BJ (cell line): ENCODE results near the gene KCNQ5. TPM values are rescaled to one million over a fixed set of nuclear protein-coding genes. Genes with fewer than 3 reads are reported as not detected.

Experiments used
- CTCF ChIA-PET: fragments of 350-600 bp; formaldehyde crosslinking; extraction: SDS; loops from one replicate; lab custom pipeline; 2021; ENCODE audit warnings: antibody characterized with exemption, inconsistent platforms; lab: Yijun Ruan, JAX
- POLR2A ChIA-PET: fragments of 300-600 bp; sonication (Branson Sonifier 250); formaldehyde crosslinking; extraction: SDS; loops from one replicate; lab custom pipeline; 2021; ENCODE audit warnings: antibody characterized with exemption; lab: Charles Lee
- DNase-seq: peaks from one replicate; pipeline ENCODE4 v3.0.0-alpha.2; 2011; ENCODE audit warnings: low read depth
- H3K27me3 ChIP-seq: 2 replicates; pipeline ENCODE4 v1.6.0; 2011; ENCODE audit warnings: low read length; ENCODE audit not compliant: control insufficient read depth, insufficient read depth
- H3K36me3 ChIP-seq: 2 replicates; pipeline ENCODE4 v1.5.1; 2011; ENCODE audit warnings: low read length; ENCODE audit not compliant: control insufficient read depth, insufficient read depth
- H3K4me3 ChIP-seq: 2 replicates; pipeline ENCODE4 v1.5.1; 2011; ENCODE audit warnings: low read depth, mild to moderate bottlenecking, control low read depth, low read length
- polyA plus RNA-seq: library from polyadenylated mRNA; depleted of rRNA; stranded (reverse); fragments of >200 nt; gene quantifications from 2 replicates; pipeline ENCODE4 v1.2.3, GENCODE V29; 2011
- TF ChIP-seq, protein P1 (sequence below): IDR thresholded peaks from 2 replicates; pipeline ENCODE4 v1.5.1; 2011; ENCODE audit warnings: low read depth, mild to moderate bottlenecking, control low read depth, inconsistent platforms, low read length, moderate library complexity; ENCODE audit not compliant: insufficient read depth

Gene KCNQ5
- polyA plus RNA-seq, 1 experiment, result 1.4 TPM

- Histone ChIP-seq H3K27me3 (no peaks in the 10 kb centered on the region), H3K4me3 (no peak overlapping the region), H3K36me3 (no peaks in the 10 kb centered on the region)
- TF ChIP-seq, protein P1, sequence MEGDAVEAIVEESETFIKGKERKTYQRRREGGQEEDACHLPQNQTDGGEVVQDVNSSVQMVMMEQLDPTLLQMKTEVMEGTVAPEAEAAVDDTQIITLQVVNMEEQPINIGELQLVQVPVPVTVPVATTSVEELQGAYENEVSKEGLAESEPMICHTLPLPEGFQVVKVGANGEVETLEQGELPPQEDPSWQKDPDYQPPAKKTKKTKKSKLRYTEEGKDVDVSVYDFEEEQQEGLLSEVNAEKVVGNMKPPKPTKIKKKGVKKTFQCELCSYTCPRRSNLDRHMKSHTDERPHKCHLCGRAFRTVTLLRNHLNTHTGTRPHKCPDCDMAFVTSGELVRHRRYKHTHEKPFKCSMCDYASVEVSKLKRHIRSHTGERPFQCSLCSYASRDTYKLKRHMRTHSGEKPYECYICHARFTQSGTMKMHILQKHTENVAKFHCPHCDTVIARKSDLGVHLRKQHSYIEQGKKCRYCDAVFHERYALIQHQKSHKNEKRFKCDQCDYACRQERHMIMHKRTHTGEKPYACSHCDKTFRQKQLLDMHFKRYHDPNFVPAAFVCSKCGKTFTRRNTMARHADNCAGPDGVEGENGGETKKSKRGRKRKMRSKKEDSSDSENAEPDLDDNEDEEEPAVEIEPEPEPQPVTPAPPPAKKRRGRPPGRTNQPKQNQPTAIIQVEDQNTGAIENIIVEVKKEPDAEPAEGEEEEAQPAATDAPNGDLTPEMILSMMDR, result no peak
- DNase-seq, result no peak
- ChIA-PET CTCF (interaction anchor here (0.7 to 1.8 kb wide), 4 partner anchors 11 to 505 kb away, joined by 3 to 6 read pairs (median 4); no protein-coding TSS in a partner anchor), POLR2A (no interaction called here)
Measured at GRCh38 chr6:72627539-72627938, 5.7 kb downstream of the KCNQ5 start.

DNA sequence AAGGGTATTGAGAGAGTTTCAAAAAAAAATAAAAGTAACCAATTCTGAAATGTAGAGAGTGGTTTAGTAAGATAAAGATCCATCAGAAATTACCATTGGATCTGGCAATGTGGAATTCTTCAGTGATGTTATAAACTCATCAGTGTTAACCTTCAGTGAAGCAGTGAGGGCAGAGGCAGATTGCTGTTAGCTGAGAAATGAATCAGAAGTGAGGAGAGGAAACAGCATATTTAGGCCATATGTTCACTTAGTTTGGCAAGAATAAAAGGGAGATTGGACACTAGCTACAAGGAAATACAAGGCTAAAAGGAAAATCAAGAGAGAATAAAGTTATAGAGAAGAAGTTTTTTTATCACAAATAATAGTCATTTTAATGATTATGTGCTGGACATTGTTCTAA lies 9.6 kb downstream of the KCNQ5 start:
- ChIA-PET CTCF (interaction anchor here (1.0 kb wide), 1 partner anchor 18 kb away, joined by 3 read pairs; no protein-coding TSS in a partner anchor), POLR2A (no interaction called here)
- H3K27me3 ChIP-seq, result no peaks in the 10 kb centered on the region
- TF ChIP-seq, protein P1, result no peak
- no peaks in the 10 kb centered on the region for H3K36me3 ChIP-seq
- DNase-seq, result no peak
- no peak overlapping the region for H3K4me3 ChIP-seq

DNA sequence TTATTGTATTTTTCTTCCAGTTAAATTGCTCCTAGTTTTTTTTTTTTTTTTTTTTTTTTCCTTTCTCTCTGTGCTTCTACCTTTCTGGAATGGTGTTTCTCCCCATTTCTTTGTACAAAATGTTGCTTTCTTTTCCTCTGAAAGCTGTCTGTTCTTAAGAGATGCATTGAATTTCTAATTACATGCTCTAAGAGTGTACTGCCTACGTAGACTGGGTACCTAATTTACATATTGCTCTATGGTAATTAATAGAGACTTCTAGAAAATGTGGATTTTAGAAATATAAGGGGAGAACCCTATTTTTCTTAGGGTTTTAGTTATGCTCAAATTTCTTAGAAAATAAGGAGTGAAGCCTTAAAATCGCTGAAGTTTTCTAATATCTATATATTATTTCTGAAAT lies 13.8 kb downstream of the KCNQ5 start:
- no peak for DNase-seq
- Histone ChIP-seq H3K36me3 (no peaks in the 10 kb centered on the region), H3K4me3 (no peak overlapping the region), H3K27me3 (no peaks in the 10 kb centered on the region)
- TF ChIP-seq, protein P1, result no peak
- ChIA-PET CTCF (no interaction called here), POLR2A (no interaction called here)

DNA sequence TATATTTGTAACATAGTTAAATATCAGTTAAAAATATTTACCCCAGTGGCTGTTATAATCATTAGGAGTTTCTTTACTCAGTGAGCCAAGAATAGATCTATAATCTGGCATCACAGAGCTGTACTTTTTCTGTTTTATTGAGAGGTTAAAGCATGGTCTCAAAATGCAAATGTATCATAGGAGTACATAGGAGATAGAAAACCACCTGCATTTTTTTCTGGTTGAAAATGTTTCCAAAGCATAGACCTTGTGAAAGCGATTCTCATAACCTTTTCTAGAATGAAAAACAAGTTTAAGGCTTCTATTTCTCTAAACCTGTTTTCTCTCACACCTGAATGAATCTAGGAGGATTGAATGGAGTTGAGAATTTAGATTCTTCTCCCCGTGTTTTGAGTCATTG lies 14.4 kb downstream of the KCNQ5 start:
- Histone ChIP-seq H3K4me3 (no peak overlapping the region), H3K36me3 (no peaks in the 10 kb centered on the region), H3K27me3 (no peaks in the 10 kb centered on the region)
- ChIA-PET CTCF (no interaction called here), POLR2A (no interaction called here)
- DNase-seq, result no peak
- TF ChIP-seq, protein P1, result no peak

DNA sequence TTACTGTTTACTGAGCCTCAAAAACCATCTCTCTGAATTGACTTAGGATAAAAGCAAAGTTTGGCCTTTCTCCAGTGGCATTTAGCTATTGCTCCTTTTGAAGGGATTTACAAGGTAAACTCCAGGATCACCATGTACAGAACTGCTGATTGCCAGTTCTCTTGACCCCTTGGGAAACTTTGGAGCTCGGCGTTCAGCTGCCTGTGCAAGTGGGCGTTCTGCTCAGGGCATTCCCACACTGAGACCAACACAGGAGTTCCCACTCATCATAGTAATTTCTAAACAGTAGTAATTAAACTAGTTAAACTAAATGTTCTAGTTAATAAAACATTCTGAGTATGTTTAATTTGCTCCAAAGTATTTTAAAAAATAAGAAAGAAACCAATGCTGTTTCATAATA lies 14.9 kb downstream of the KCNQ5 start:
- Histone ChIP-seq H3K27me3 (no peaks in the 10 kb centered on the region), H3K4me3 (no peak overlapping the region), H3K36me3 (no peaks in the 10 kb centered on the region)
- ChIA-PET CTCF (interaction anchor here (0.9 to 1.7 kb wide), 2 partner anchors 19 to 47 kb away, joined by 3 read pairs; no protein-coding TSS in a partner anchor), POLR2A (no interaction called here)
- DNase-seq, result no peak
- TF ChIP-seq, protein P1, result no peak
